Measurements from ENCODE around the gene RNASE8. TPM values are rescaled to one million over a fixed set of nuclear protein-coding genes. Genes with fewer than 3 reads are reported as not detected.

RNASE8 gene
- total and polyA plus RNA-seq, 10 of the 15 experiments (the other 5 are each of a cell fraction or from before 2014, with no cell fraction given), result not detected

- TF ChIP-seq, protein P1, sequence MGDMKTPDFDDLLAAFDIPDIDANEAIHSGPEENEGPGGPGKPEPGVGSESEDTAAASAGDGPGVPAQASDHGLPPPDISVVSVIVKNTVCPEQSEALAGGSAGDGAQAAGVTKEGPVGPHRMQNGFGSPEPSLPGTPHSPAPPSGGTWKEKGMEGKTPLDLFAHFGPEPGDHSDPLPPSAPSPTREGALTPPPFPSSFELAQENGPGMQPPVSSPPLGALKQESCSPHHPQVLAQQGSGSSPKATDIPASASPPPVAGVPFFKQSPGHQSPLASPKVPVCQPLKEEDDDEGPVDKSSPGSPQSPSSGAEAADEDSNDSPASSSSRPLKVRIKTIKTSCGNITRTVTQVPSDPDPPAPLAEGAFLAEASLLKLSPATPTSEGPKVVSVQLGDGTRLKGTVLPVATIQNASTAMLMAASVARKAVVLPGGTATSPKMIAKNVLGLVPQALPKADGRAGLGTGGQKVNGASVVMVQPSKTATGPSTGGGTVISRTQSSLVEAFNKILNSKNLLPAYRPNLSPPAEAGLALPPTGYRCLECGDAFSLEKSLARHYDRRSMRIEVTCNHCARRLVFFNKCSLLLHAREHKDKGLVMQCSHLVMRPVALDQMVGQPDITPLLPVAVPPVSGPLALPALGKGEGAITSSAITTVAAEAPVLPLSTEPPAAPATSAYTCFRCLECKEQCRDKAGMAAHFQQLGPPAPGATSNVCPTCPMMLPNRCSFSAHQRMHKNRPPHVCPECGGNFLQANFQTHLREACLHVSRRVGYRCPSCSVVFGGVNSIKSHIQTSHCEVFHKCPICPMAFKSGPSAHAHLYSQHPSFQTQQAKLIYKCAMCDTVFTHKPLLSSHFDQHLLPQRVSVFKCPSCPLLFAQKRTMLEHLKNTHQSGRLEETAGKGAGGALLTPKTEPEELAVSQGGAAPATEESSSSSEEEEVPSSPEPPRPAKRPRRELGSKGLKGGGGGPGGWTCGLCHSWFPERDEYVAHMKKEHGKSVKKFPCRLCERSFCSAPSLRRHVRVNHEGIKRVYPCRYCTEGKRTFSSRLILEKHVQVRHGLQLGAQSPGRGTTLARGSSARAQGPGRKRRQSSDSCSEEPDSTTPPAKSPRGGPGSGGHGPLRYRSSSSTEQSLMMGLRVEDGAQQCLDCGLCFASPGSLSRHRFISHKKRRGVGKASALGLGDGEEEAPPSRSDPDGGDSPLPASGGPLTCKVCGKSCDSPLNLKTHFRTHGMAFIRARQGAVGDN (IDR thresholded peaks at IDR 0.05), result peak; percentile 66; the same call in 1 of the 2 replicates
- peak; percentile 97 for TF ChIP-seq SREBF1 (IDR thresholded peaks at IDR 0.05; ENCODE audit: low read length)
- TF ChIP-seq CBX3 (IDR thresholded peaks at IDR 0.05; ENCODE audit: borderline replicate concordance, low read depth), result no peak
- peak; percentile 84 for TF ChIP-seq RELA (IDR thresholded peaks at IDR 0.05; ENCODE audit: borderline replicate concordance, partially characterized antibody)
- no peak for TF ChIP-seq WRNIP1 (IDR thresholded peaks at IDR 0.05; ENCODE audit: borderline replicate concordance, low read depth, low read length)
- TF ChIP-seq, protein P2, sequence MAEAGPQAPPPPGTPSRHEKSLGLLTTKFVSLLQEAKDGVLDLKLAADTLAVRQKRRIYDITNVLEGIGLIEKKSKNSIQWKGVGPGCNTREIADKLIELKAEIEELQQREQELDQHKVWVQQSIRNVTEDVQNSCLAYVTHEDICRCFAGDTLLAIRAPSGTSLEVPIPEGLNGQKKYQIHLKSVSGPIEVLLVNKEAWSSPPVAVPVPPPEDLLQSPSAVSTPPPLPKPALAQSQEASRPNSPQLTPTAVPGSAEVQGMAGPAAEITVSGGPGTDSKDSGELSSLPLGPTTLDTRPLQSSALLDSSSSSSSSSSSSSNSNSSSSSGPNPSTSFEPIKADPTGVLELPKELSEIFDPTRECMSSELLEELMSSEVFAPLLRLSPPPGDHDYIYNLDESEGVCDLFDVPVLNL (IDR thresholded peaks at IDR 0.05; ENCODE audit: low read depth, low read length), result peak; percentile 30; the same call in 1 of the 2 replicates
- peak; percentile 84; the same call in 1 of the 2 replicates for TF ChIP-seq PML (IDR thresholded peaks at IDR 0.05; ENCODE audit: low read length)
- TF ChIP-seq JUNB (IDR thresholded peaks at IDR 0.05), result peak; percentile 43; the same call in 1 of the 2 replicates
- peak; percentile 87 for TF ChIP-seq SMAD5 (IDR thresholded peaks at IDR 0.05; ENCODE audit: low read depth)
- peak; percentile 81 for TF ChIP-seq DPF2 (IDR thresholded peaks at IDR 0.05)
- TF ChIP-seq ZSCAN29 (IDR thresholded peaks at IDR 0.05), result 0 out of 2 replicates have a peak, but pooled peaks have one; percentile 56
- no peak for TF ChIP-seq ZBTB33 (IDR thresholded peaks at IDR 0.05)
- no peak for TF ChIP-seq ZZZ3 (IDR thresholded peaks at IDR 0.05; ENCODE audit: control insufficient read depth, insufficient read length, low read depth)
- TF ChIP-seq GATAD2B (conservative IDR thresholded peaks at IDR 0.05; ENCODE audit: low read depth), result peak; percentile 59; the same call in 1 of the 2 replicates
- TF ChIP-seq NR2C2 (IDR thresholded peaks at IDR 0.05; ENCODE audit: borderline replicate concordance, control insufficient read depth, insufficient read length, low read depth), result no peak
- peak; percentile 99 for TF ChIP-seq STAT1 (conservative IDR thresholded peaks at IDR 0.05)
- TF ChIP-seq MTA2 (IDR thresholded peaks at IDR 0.05; ENCODE audit: low read depth), result peak; percentile 30; the same call in 1 of the 2 replicates
- peak in 1 of 2 experiments; percentile 44; a peak in 1 of 3 replicates for TF ChIP-seq EGR1 (IDR thresholded peaks at IDR 0.05; ENCODE audit: borderline replicate concordance in 1 of 2, low read depth in 2 of 2, low read length in 2 of 2)
- TF ChIP-seq POLR2A (IDR thresholded peaks at IDR 0.05; ENCODE audit: low read depth, low read length), result peak; percentile 98
- TF ChIP-seq, protein P3, sequence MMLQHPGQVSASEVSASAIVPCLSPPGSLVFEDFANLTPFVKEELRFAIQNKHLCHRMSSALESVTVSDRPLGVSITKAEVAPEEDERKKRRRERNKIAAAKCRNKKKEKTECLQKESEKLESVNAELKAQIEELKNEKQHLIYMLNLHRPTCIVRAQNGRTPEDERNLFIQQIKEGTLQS (IDR thresholded peaks at IDR 0.05; ENCODE audit: borderline replicate concordance, extremely low read depth, low read depth, low read length), result no peak; the same call in 1 of the 2 replicates
- peak; percentile 64; the same call in 1 of the 2 replicates for TF ChIP-seq SMARCA5 (IDR thresholded peaks at IDR 0.05)
- TF ChIP-seq HDGF (IDR thresholded peaks at IDR 0.05), result 0 out of 2 replicates have a peak, but pooled peaks have one; percentile 77
- TF ChIP-seq ESRRA (IDR thresholded peaks at IDR 0.05; ENCODE audit: low read length), result 0 out of 2 replicates have a peak, but pooled peaks have one; percentile 65
- TF ChIP-seq POU2F2 (IDR thresholded peaks at IDR 0.05; ENCODE audit: borderline replicate concordance, low read depth, low read length), result peak; percentile 64; the same call in 2 of the 3 replicates
Observed at GRCh38 chr14:21103710-21104447, 46.3 kb downstream of the RNASE8 start (continued).

Data from GM12878 (cell line).